HG02852 (cell line): Measurements from ENCODE around the gene KANSL1.
"Not testable (repeated sequence)": the region's sequence is repeated elsewhere in the genome, so short reads cannot be mapped to it uniquely, and the experiment has no call there.

Experiments
- ATAC-seq: cut with Tn5 transposase; IDR thresholded peaks from one replicate; pipeline ENCODE4 v1.9.1; 2021; ENCODE audit warnings: mild to moderate bottlenecking, moderate library complexity; ENCODE audit not compliant: unreplicated experiment

KANSL1 gene

GRCh38 chr17:46120078-46120477 is 73.2 kb downstream of the KANSL1 start:
- no peak for ATAC-seq

- ATAC-seq: no peak
Observed at GRCh38 chr17:46118964-46119363, 74.3 kb downstream of the KANSL1 start.

- no peak for ATAC-seq
Observed at GRCh38 chr17:46117850-46118696, 75.2 kb downstream of the KANSL1 start.

- ATAC-seq: no peak
Observed at GRCh38 chr17:46117117-46117516, 76.1 kb downstream of the KANSL1 start.

GRCh38 chr17:46115699-46116098 is 77.5 kb downstream of the KANSL1 start:
- no peak for ATAC-seq

GRCh38 chr17:46111236-46111635 is 82.0 kb downstream of the KANSL1 start:
- ATAC-seq: not testable (repeated sequence)

- no peak for ATAC-seq
Observed at GRCh38 chr17:46110219-46110618, 83.0 kb downstream of the KANSL1 start.

GRCh38 chr17:46109603-46110189 is 83.5 kb downstream of the KANSL1 start:
- no peak for ATAC-seq

GRCh38 chr17:46108550-46109110 is 84.6 kb downstream of the KANSL1 start:
- ATAC-seq: no peak

GRCh38 chr17:46108120-46108519 is 85.1 kb downstream of the KANSL1 start:
- no peak for ATAC-seq

GRCh38 chr17:46106966-46107644 is 86.1 kb downstream of the KANSL1 start:
- ATAC-seq: no peak

GRCh38 chr17:46102806-46103205 is 90.4 kb downstream of the KANSL1 start:
- not testable (repeated sequence) for ATAC-seq

- ATAC-seq: not testable (repeated sequence)
Observed at GRCh38 chr17:46101785-46102617, 91.2 kb downstream of the KANSL1 start.

GRCh38 chr17:46100590-46100989 is 92.6 kb downstream of the KANSL1 start:
- no peak for ATAC-seq

- ATAC-seq: no peak
Observed at GRCh38 chr17:46099865-46100264, 93.4 kb downstream of the KANSL1 start.

GRCh38 chr17:46097497-46097896 is 95.7 kb downstream of the KANSL1 start:
- ATAC-seq: no peak

GRCh38 chr17:46092991-46093390 is 100.2 kb downstream of the KANSL1 start:
- no peak for ATAC-seq

- no peak for ATAC-seq
Observed at GRCh38 chr17:46090871-46091270, 102.4 kb downstream of the KANSL1 start.

- no peak for ATAC-seq
Observed at GRCh38 chr17:46089389-46089965, 103.8 kb downstream of the KANSL1 start.

GRCh38 chr17:46088595-46088994 is 104.6 kb downstream of the KANSL1 start:
- no peak for ATAC-seq
